ENCODE results near the gene METTL15.

- TF ChIP-seq POLR2A (IDR thresholded peaks at IDR 0.05; ENCODE audit: low read depth, low read length) (no peak), POLR2AphosphoS5 (IDR thresholded peaks at IDR 0.05; ENCODE audit: low read depth, low read length) (no peak)
These were observed 38.0 kb downstream of the METTL15 start for GRCh38 chr11:28146123-28146751.

All from GM12892 (cell line).